OCI-LY7 (cell line): ENCODE measurements around the gene MIDN. TPM values are rescaled to one million over a fixed set of nuclear protein-coding genes. Genes with fewer than 3 reads are reported as not detected.

Experiments
- BruUV-seq: library from RNA; stranded (reverse); fragments of 400-500 nt; replicated peaks from 2 replicates; lab custom pipeline; 2021; lab: Mats Ljungman, UMichigan
- CTCF ChIA-PET: fragments of 300-600 bp; sonication (Branson Sonifier 250); formaldehyde crosslinking; loops from one replicate; lab custom pipeline; 2022; ENCODE audit warnings: antibody characterized with exemption; ENCODE audit not compliant: unreplicated experiment; lab: Charles Lee
- POLR2A ChIA-PET: fragments of 300-600 bp; sonication (Branson Sonifier 250); formaldehyde crosslinking; loops from one replicate; lab custom pipeline; 2022; ENCODE audit warnings: antibody characterized with exemption; lab: Charles Lee
- DNase-seq: peaks from one replicate; pipeline ENCODE4 v3.0.0-alpha.2; 2015; ENCODE audit warnings: low spot score
- H2AFZ ChIP-seq: fragments of 200-600 bp; sonication (generic), shearing (Covaris generic); 2 replicates; pipeline ENCODE4 v1.6.1; 2014; ENCODE audit warnings: mild to moderate bottlenecking, antibody characterized with exemption, low read length, moderate library complexity
- H3K27ac ChIP-seq: fragments of 200-600 bp; sonication (generic); 2 replicates; pipeline ENCODE4 v1.5.1; 2014; ENCODE audit warnings: mixed run types, low read depth, mild to moderate bottlenecking, moderate library complexity, low read length, inconsistent platforms; ENCODE audit not compliant: poor library complexity, severe bottlenecking
- H3K36me3 ChIP-seq: fragments of 200-600 bp; sonication (generic); 2 replicates; pipeline ENCODE4 v1.6.1; 2014; ENCODE audit warnings: mild to moderate bottlenecking, antibody characterized with exemption, low read length, moderate library complexity, mixed read lengths; ENCODE audit not compliant: insufficient read depth
- H3K4me1 ChIP-seq: fragments of 200-600 bp; sonication (generic); 2 replicates; pipeline ENCODE4 v1.5.1; 2014; ENCODE audit warnings: mild to moderate bottlenecking, low read length; ENCODE audit not compliant: insufficient read depth, poor library complexity, severe bottlenecking
- H3K4me2 ChIP-seq: fragments of 200-600 bp; sonication (generic); 2 replicates; pipeline ENCODE4 v1.6.1; 2014; ENCODE audit warnings: mild to moderate bottlenecking, low read length
- H3K4me3 ChIP-seq: fragments of 200-600 bp; sonication (generic); 2 replicates; pipeline ENCODE4 v1.5.1; 2014; ENCODE audit warnings: mild to moderate bottlenecking, low read depth, low read length; ENCODE audit not compliant: poor library complexity, severe bottlenecking
- H3K79me2 ChIP-seq: fragments of 200-600 bp; sonication (generic); 2 replicates; pipeline ENCODE4 v1.6.1; 2016; ENCODE audit warnings: low read depth, mild to moderate bottlenecking, low read length, moderate library complexity, mixed read lengths; ENCODE audit not compliant: insufficient read depth
- H3K9me2 ChIP-seq: fragments of 200-600 bp; sonication (generic); 2 replicates; pipeline ENCODE4 v1.6.1; 2016; ENCODE audit warnings: mild to moderate bottlenecking, low read length, mixed read lengths; ENCODE audit not compliant: insufficient read depth
- H3K9me3 ChIP-seq: fragments of 200-600 bp; sonication (generic); 2 replicates; pipeline ENCODE4 v1.6.1; 2014; ENCODE audit warnings: mild to moderate bottlenecking, mixed run types, low read length, mixed read lengths
- H4K20me1 ChIP-seq: fragments of 200-600 bp; sonication (generic); 2 replicates; pipeline ENCODE4 v1.6.1; 2014; ENCODE audit warnings: mild to moderate bottlenecking, antibody characterized with exemption, low read length, moderate library complexity, mixed read lengths; ENCODE audit not compliant: insufficient read depth
- EZH2phosphoT487 ChIP-seq: fragments of 200-600 bp; sonication (generic); IDR thresholded peaks from 2 replicates; pipeline ENCODE4 v1.6.1; 2018; ENCODE audit warnings: low read depth, borderline replicate concordance, mild to moderate bottlenecking, mixed run types, antibody characterized with exemption, low read length, moderate library complexity, mixed read lengths
- intact Hi-C: fragments of 100-400 bp; cut with micrococcal nuclease; formaldehyde crosslinking; loops from one replicate; pipeline ENCODE4 v1.10.0; 2022; ENCODE audit not compliant: unreplicated experiment
- total RNA-seq, 2 experiments: library from RNA; depleted of rRNA in 1 of 2; stranded (reverse); fragments of >200 nt in 1 of 2; shearing (Covaris generic) in 1 of 2; gene quantifications; 2 replicates each; pipeline ENCODE4 v1.2.3, GENCODE V29; 2014 to 2022
- TF ChIP-seq, protein P1 (sequence below): fragments of 200-600 bp; sonication (generic); conservative IDR thresholded peaks from 2 replicates; pipeline ENCODE4 v1.5.1; 2014; ENCODE audit warnings: mild to moderate bottlenecking, antibody characterized with exemption, low read length, moderate library complexity, mixed read lengths

The MIDN gene
- total RNA-seq, 2 experiments from 2014 or later: 20.3 to 70.9 TPM

DNA sequence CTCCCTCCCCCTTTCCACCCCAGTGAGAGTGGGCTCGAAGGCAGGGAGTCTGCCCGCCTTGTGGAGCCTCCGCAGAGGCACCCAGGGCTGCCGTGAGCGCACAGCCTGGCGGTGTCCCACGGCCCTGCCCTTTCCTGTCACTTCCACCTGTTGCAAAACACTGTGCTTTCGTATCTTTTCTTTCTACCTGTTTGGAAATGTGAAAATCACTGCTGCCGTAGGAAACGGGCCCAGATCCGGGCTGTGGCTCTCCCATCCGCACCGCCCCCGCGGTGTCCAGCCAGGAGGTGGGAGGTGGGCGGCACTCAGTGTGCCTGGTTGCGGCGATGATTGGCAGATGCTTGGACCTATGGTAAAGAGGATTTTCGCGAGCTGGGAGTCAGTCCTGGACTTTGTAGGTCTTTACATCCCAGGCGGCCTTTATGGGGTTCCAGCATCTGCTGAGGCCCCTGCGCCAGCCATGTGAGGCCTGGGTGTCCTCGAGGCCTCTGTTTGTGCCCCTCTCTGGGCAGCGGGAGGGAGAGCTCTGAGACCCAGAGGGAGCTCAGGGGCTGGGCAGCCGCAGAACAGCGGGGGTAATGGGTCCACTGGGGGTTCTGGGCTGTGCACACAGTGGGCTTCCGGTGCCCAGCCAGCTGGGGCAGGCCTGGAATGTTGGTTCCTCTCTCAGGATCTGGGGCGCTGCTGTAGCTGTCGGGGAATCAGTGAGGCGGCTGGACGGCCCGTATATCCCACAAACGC lies 36.7 kb upstream of the MIDN start:
- H3K4me2 ChIP-seq: no peak overlapping the region
- no peak for TF ChIP-seq EZH2phosphoT487
- no peak overlapping the region for H2AFZ ChIP-seq
- H3K4me1 ChIP-seq: peaks cover 9% of the 10 kb centered on the region
- DNase-seq: no peak
- H3K9me3 ChIP-seq: no peaks in the 10 kb centered on the region
- H3K9me2 ChIP-seq: no peaks in the 10 kb centered on the region
- no peak overlapping the region for H3K27ac ChIP-seq
- peaks cover 6% of the 10 kb centered on the region; the same call in 1 of the 2 replicates for H4K20me1 ChIP-seq
- ChIA-PET POLR2A (no interaction called here), CTCF (no interaction called here)
- H3K79me2 ChIP-seq: peaks cover 68% of the 10 kb centered on the region
- no peak overlapping the region for H3K4me3 ChIP-seq
- no TSS peak for BruUV-seq
- intact Hi-C loops: no loop called here
- H3K36me3 ChIP-seq: peaks cover 67% of the 10 kb centered on the region

DNA sequence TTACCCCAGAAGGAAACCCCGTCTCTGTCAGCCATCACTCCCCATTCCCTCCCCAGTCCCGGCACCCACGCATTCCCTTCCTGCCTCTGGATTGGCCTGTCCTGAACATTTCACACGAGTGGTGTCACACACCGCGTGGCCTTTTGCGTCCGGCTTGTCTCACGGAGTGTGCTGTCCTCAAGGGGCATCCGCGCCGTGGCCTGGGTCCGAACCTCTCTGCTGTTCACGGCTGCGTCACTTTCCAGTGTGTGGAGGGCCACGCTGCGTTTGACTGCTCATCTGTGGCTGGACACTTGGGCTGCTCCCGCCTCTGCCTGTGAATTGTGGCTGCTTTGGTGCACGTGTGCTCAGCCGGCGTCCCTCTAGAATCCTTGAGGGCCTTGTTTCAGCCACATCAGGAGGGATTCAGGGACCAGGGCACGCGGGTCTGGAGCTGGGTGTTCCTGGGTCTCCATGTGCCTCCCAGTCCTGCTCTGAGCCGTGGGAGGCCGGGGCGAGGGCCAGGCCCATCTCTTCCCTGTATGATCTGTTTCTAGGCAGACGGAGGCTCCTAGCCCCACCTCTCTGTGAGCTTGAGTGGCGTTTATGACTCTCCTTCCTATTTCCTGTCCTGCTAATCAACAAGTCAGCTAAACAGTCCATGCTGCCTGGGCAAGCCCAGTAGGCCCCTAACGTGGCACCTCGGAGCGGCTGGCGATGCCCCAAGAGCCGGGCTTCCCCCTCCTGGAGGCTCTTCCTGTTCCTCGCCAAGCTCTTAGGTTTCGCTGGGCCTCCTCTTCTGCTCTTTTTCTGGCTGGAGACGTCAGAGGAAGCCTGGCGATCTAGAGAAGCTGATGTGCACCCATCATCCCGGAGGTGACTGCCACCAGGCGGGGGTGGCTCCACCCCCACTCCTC lies 34.7 kb upstream of the MIDN start:
- Histone ChIP-seq H3K4me1 (peaks cover 5% of the 10 kb centered on the region), H4K20me1 (no peaks in the 10 kb centered on the region), H3K4me3 (no peak overlapping the region), H3K36me3 (peaks cover 51% of the 10 kb centered on the region), H3K9me2 (no peaks in the 10 kb centered on the region), H3K27ac (no peak overlapping the region), H3K79me2 (peaks cover 48% of the 10 kb centered on the region), H2AFZ (no peak overlapping the region), H3K4me2 (peak overlapping the region; percentile 6; the same call in 1 of the 2 replicates), H3K9me3 (no peaks in the 10 kb centered on the region)
- intact Hi-C loops: no loop called here
- no peak for DNase-seq
- ChIA-PET POLR2A (no interaction called here), CTCF (no interaction called here)
- no TSS peak for BruUV-seq
- TF ChIP-seq, protein P1, sequence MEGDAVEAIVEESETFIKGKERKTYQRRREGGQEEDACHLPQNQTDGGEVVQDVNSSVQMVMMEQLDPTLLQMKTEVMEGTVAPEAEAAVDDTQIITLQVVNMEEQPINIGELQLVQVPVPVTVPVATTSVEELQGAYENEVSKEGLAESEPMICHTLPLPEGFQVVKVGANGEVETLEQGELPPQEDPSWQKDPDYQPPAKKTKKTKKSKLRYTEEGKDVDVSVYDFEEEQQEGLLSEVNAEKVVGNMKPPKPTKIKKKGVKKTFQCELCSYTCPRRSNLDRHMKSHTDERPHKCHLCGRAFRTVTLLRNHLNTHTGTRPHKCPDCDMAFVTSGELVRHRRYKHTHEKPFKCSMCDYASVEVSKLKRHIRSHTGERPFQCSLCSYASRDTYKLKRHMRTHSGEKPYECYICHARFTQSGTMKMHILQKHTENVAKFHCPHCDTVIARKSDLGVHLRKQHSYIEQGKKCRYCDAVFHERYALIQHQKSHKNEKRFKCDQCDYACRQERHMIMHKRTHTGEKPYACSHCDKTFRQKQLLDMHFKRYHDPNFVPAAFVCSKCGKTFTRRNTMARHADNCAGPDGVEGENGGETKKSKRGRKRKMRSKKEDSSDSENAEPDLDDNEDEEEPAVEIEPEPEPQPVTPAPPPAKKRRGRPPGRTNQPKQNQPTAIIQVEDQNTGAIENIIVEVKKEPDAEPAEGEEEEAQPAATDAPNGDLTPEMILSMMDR: no peak
- no peak for TF ChIP-seq EZH2phosphoT487

DNA sequence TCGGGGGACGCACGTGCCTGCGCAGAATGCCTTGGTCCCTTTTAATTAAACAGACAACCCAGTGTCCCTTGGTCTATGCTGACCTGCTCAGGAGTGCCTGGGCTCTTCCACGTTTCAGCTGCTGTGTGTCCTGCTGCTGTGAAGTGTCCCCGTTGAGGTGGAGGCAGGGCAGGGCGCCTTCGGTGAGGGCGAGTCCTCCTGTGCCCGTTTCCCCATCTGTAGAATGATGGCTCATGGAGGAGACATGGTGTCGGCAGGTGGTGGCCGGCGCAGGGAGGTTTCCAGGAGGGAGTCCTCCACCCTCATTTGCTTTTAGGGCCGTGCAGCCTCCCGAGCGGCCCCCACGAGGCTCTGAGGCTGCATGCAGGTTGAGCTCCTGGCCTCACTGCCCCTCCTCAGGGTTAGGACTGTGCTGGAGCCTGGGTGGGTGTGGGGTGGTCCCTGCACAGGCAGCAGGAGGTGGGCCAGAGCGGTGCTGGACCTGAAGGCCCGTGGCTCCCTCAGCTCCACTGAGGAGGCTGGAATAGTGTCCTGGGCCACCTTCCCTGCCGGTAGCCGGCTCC lies 34.0 kb upstream of the MIDN start:
- intact Hi-C loops: no loop called here
- no peak overlapping the region for H3K4me2 ChIP-seq
- H3K36me3 ChIP-seq: peaks cover 45% of the 10 kb centered on the region
- H3K79me2 ChIP-seq: peaks cover 41% of the 10 kb centered on the region
- ChIA-PET POLR2A (no interaction called here), CTCF (no interaction called here)
- DNase-seq: no peak
- no peaks in the 10 kb centered on the region for H4K20me1 ChIP-seq
- H3K9me3 ChIP-seq: no peaks in the 10 kb centered on the region
- H2AFZ ChIP-seq: no peak overlapping the region
- BruUV-seq: no TSS peak
- H3K4me3 ChIP-seq: no peak overlapping the region
- H3K27ac ChIP-seq: no peak overlapping the region
- no peak for TF ChIP-seq EZH2phosphoT487
- TF ChIP-seq, protein P1: no peak
- peaks cover 5% of the 10 kb centered on the region for H3K4me1 ChIP-seq
- no peaks in the 10 kb centered on the region for H3K9me2 ChIP-seq
